Ovary (tissue), 9 donors: ENCODE results near the gene RARS2. TPM values are rescaled to one million over a fixed set of nuclear protein-coding genes. Genes with fewer than 3 reads are reported as not detected.

Source experiments
- DNase-seq, 5 donors: peaks; one replicate each; pipeline ENCODE4 v3.0.0-alpha.2; 2019 to 2020
- H3K27ac ChIP-seq, 2 donors: fragments of 200-600 bp; one replicate each; pipeline versions ENCODE4 v1.5.1 to v1.8.0; 2019 to 2022
- H3K27me3 ChIP-seq: fragments of 200-600 bp; one replicate; pipeline ENCODE4 v1.8.0; 2022
- H3K36me3 ChIP-seq: fragments of 200-600 bp; sonication (generic); one replicate; pipeline ENCODE4 v1.5.1; 2019
- H3K4me1 ChIP-seq: one replicate; pipeline ENCODE4 v1.8.1; 2013; ENCODE audit warnings: mild to moderate bottlenecking, moderate library complexity; ENCODE audit not compliant: insufficient read depth
- H3K4me3 ChIP-seq: fragments of 200-600 bp; sonication (generic); one replicate; pipeline ENCODE4 v1.5.1; 2017
- H3K9me3 ChIP-seq, 2 donors: fragments of 200-600 bp in 1 of 2; sonication (generic) in 1 of 2; one replicate each; pipeline versions ENCODE4 v1.5.1 to v1.8.1; 2013 to 2019; ENCODE audit warnings: mild to moderate bottlenecking in 1 of 2, moderate library complexity in 1 of 2
- EP300 ChIP-seq: sonication (generic); formaldehyde crosslinking; IDR thresholded peaks from one replicate; pipeline ENCODE4 v1.6.1; 2017; ENCODE audit warnings: antibody characterized with exemption
- POLR2A ChIP-seq: fragments of 450-650 bp; IDR thresholded peaks from one replicate; pipeline ENCODE4 v1.6.1; 2017; ENCODE audit warnings: antibody characterized with exemption, mild to moderate bottlenecking, moderate library complexity
- WGBS, 3 donors: extraction: QIAGEN DNeasy Blood & Tissue Kit in 1 of 3; methylation state at CpG; one replicate each; pipeline versions ENCODE4 v1.1.5 to v1.1.7; 2013 to 2017; 5-methylcytosine and 5-hydroxymethylcytosine counted together
- intact Hi-C, 4 donors: fragments of 100-400 bp; cut with DNase I; formaldehyde crosslinking; loops; one replicate each; pipeline versions ENCODE4 v1.11.0 to v1.15.1; 2022 to 2023
- polyA plus RNA-seq, 2 donors: library from polyadenylated mRNA; stranded (reverse); fragments of 200-250 nt in 1 of 2; fragments of 350-450 nt in 1 of 2; fragmentation: Illumina TruSeq in 1 of 2; extraction: RNeasy Lipid Tissue Mini Kit (QIAGEN cat#74804) in 1 of 2; gene quantifications; one replicate each; pipeline ENCODE4 v1.2.3, GENCODE V29; 2013 to 2014
- small RNA-seq: library from RNA; depleted of rRNA; stranded (forward); fragments of <200 nt; gene quantifications from one replicate; pipeline ENCODE3, GENCODE V24; 2016
- total RNA-seq, 7 donors: library from RNA; depleted of rRNA in 2 of 7; stranded (reverse); fragments of >200 nt in 2 of 7; fragmentation: NEBNext Ultra II Directional in 3 of 7; extraction: Animal tissue kit (Norgen Biotek cat#: 25700) in 3 of 7; gene quantifications; one replicate each; pipeline versions ENCODE4 v1.1.0 to v1.2.4, GENCODE V29; 2016 to 2023
- TF ChIP-seq, protein P1 (sequence below), 3 donors: fragments of 450-650 bp in 2 of 3; fragments of 200-600 bp in 1 of 3; IDR thresholded peaks; one replicate each; pipeline versions ENCODE4 v1.5.1 to v1.8.0; 2016 to 2022; ENCODE audit warnings: antibody characterized with exemption in 3 of 3, mild to moderate bottlenecking in 1 of 3
- donor health status: DM: no; HTN: no; CAD: no; lungs with moderate emphysema.
- donor health status: DM: no; HTN: no; CAD: no.
- donor health status: Bipolar disorder and iron deficiency.
- donor health status: DM: yes; HTN: yes; CAD: no.
- donor health status: DM: no; HTN: no; CAD: no.
- donor health status: DM: yes; HTN: yes; CAD: no.

Gene RARS2
- total and polyA plus RNA-seq, 9 donors, result 14.0 to 40.4 (median 24.6) TPM

DNA sequence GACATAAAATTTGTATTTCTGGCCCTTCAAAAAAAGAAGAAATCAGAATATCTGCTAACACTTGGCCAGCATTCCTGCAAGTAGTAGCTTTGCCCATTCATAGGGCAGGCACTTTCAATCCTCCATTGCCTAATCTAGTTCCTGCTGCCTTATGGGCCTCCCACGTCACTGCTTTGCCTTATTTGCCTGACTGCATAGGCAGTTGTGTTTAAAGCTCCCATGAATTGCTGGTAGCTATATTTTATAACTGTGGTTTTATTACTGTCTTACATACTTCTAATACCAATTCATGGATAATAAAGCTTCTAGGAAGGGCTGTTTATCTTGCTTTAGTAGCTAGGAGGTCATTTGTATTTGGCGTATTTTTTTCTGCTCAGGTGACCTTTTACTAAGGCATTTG lies 124.7 kb downstream of the RARS2 start:
- Histone ChIP-seq H3K4me3 (no peak overlapping the region), H3K27me3 (no peaks in the 10 kb centered on the region), H3K27ac (no peak overlapping the region), H3K4me1 (no peaks in the 10 kb centered on the region), H3K36me3 (no peaks in the 10 kb centered on the region), H3K9me3 (no peaks in the 10 kb centered on the region)
- WGBS, 3 donors, result 79 to 84% (median 84%) methylated on average over 2 of the region's 2 CpGs
- no peak for DNase-seq
- intact Hi-C loops, result no loop called here
- no peak for TF ChIP-seq EP300
- no peak for TF ChIP-seq POLR2A
- TF ChIP-seq, protein P1, sequence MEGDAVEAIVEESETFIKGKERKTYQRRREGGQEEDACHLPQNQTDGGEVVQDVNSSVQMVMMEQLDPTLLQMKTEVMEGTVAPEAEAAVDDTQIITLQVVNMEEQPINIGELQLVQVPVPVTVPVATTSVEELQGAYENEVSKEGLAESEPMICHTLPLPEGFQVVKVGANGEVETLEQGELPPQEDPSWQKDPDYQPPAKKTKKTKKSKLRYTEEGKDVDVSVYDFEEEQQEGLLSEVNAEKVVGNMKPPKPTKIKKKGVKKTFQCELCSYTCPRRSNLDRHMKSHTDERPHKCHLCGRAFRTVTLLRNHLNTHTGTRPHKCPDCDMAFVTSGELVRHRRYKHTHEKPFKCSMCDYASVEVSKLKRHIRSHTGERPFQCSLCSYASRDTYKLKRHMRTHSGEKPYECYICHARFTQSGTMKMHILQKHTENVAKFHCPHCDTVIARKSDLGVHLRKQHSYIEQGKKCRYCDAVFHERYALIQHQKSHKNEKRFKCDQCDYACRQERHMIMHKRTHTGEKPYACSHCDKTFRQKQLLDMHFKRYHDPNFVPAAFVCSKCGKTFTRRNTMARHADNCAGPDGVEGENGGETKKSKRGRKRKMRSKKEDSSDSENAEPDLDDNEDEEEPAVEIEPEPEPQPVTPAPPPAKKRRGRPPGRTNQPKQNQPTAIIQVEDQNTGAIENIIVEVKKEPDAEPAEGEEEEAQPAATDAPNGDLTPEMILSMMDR (IDR thresholded peaks at IDR 0.05), result no peak

Small RNA genes within 50 kb of the gene (small RNA-seq; reads per million reads assigned to genes)
- not detected for gene RNU6-444P

Other genes starting within 250 kb of the RARS2 start
- 1 to 10 TPM; 1.7 to 4.1 (median 3.6) TPM for gene C6orf163, start 245.2 kb downstream of the RARS2 start, total RNA-seq
- 1 to 10 TPM; 1.3 to 1.6 TPM for gene C6orf163, start 245.2 kb downstream of the RARS2 start, polyA plus RNA-seq
- 1 to 10 TPM in 2 of 7 donors, under 1 TPM in 4, not detected in 1; 0.25 to 9.5 (median 0.73) TPM for gene CFAP206, start 182.0 kb downstream of the RARS2 start, total RNA-seq
- under 1 TPM; 0.15 to 0.47 TPM for gene CFAP206, start 182.0 kb downstream of the RARS2 start, polyA plus RNA-seq
- gene SLC35A1, start 117.0 kb downstream of the RARS2 start, total RNA-seq, result 10 to 100 TPM; 16.6 to 24.6 (median 21.2) TPM
- gene SLC35A1, start 117.0 kb downstream of the RARS2 start, polyA plus RNA-seq, result 10 to 100 TPM; 21.8 to 23.6 TPM
- gene ORC3, start 148 bp upstream of the RARS2 start, total RNA-seq, result 10 to 100 TPM; 18.2 to 35.8 (median 26.7) TPM
- gene ORC3, start 148 bp upstream of the RARS2 start, polyA plus RNA-seq, result 10 to 100 TPM; 17.4 to 24.6 TPM
- gene AKIRIN2, start 112.2 kb upstream of the RARS2 start, total RNA-seq, result 10 to 100 TPM; 24.3 to 47.3 (median 43.3) TPM
- gene AKIRIN2, start 112.2 kb upstream of the RARS2 start, polyA plus RNA-seq, result 10 to 100 TPM; 34.0 to 53.6 TPM